Upper lobe of right lung (tissue), 1 donor: ENCODE measurements around the gene MRLN. TPM values are rescaled to one million over a fixed set of nuclear protein-coding genes. Genes with fewer than 3 reads are reported as not detected.

Source experiments
- ATAC-seq: fragments of 200-7000 bp; cut with Tn5 transposase; one replicate; pipeline ENCODE4 v1.9.1; 2020; ENCODE audit warnings: mild to moderate bottlenecking, moderate library complexity
- DNase-seq: peaks from one replicate; pipeline ENCODE4 v3.0.0-alpha.2; 2020
- H3K27ac ChIP-seq: fragments of 200-600 bp; one replicate; pipeline ENCODE4 v1.8.0; 2022
- H3K27me3 ChIP-seq: fragments of 200-600 bp; one replicate; pipeline ENCODE4 v1.8.0; 2022; ENCODE audit warnings: mild to moderate bottlenecking
- H3K36me3 ChIP-seq: fragments of 200-600 bp; one replicate; pipeline ENCODE4 v1.8.0; 2022
- H3K4me1 ChIP-seq: fragments of 200-600 bp; one replicate; pipeline ENCODE4 v1.8.0; 2022
- H3K4me3 ChIP-seq: fragments of 200-600 bp; one replicate; pipeline ENCODE4 v1.8.0; 2022; ENCODE audit warnings: mild to moderate bottlenecking
- H3K9me3 ChIP-seq: fragments of 200-600 bp; one replicate; pipeline ENCODE4 v1.8.0; 2022
- intact Hi-C: fragments of 100-400 bp; cut with DNase I; formaldehyde crosslinking; loops from one replicate; pipeline ENCODE4 v1.11.0; 2022
- total RNA-seq: library from RNA; stranded (reverse); fragmentation: NEBNext Ultra II Directional; extraction: Animal tissue kit (Norgen Biotek cat#: 25700); gene quantifications from one replicate; pipeline ENCODE4 v1.2.1, GENCODE V29; 2021
- TF ChIP-seq, protein P1 (sequence below): fragments of 200-600 bp; IDR thresholded peaks from one replicate; pipeline ENCODE4 v1.8.0; 2022; ENCODE audit warnings: antibody characterized with exemption
- donor health status: DM: no; HTN: yes; CAD: no; lungs with severe emphysema.

MRLN gene
- total RNA-seq, 1 donor from 2014 or later, result not detected

DNA sequence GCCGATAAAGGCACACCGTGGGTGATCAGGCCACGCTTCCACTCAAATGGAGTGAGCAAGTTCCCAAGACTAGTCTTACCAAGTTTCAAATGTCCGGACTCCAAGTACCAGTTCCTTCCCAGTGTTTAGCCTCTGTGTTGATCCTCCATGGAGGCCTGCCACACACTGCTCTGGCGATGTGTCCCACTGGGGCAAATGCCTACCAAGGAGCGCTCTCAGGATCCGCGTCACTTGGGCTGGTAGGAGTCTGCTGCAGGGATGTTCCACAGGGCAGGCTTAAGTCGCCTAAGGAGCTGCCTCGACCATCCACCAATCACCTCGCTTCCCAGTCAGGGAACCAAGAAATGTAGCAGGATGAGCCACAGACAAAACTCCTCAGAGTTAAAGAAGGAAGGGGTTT is 17.4 kb upstream of the MRLN start:
- no peak overlapping the region for H3K27ac ChIP-seq
- TF ChIP-seq, protein P1, sequence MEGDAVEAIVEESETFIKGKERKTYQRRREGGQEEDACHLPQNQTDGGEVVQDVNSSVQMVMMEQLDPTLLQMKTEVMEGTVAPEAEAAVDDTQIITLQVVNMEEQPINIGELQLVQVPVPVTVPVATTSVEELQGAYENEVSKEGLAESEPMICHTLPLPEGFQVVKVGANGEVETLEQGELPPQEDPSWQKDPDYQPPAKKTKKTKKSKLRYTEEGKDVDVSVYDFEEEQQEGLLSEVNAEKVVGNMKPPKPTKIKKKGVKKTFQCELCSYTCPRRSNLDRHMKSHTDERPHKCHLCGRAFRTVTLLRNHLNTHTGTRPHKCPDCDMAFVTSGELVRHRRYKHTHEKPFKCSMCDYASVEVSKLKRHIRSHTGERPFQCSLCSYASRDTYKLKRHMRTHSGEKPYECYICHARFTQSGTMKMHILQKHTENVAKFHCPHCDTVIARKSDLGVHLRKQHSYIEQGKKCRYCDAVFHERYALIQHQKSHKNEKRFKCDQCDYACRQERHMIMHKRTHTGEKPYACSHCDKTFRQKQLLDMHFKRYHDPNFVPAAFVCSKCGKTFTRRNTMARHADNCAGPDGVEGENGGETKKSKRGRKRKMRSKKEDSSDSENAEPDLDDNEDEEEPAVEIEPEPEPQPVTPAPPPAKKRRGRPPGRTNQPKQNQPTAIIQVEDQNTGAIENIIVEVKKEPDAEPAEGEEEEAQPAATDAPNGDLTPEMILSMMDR, result no peak
- no peak for DNase-seq
- no peaks in the 10 kb centered on the region for H3K27me3 ChIP-seq
- no peaks in the 10 kb centered on the region for H3K9me3 ChIP-seq
- no peaks in the 10 kb centered on the region for H3K36me3 ChIP-seq
- no peak overlapping the region for H3K4me3 ChIP-seq
- intact Hi-C loops, result no loop called here
- no peaks in the 10 kb centered on the region for H3K4me1 ChIP-seq
- ATAC-seq, result no peak

DNA sequence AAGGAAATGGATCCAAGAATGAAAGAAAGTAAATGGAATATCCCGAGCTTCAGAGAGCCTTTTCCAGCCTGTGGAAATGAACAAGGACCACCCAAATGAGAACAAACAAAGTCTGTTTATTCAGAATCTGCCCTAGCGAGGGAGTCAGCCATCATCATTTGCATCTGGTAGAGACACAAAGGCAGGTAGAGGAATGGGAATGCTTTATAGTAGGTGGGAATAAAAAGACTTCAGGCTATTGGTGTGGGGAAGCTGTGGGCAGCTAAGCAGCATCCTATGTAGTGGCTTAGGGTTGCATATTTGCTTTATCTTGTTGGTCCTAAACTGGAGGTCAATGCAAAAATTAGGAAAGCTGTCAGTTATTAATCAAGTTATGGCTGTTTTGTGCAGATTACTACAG is 9.2 kb upstream of the MRLN start:
- DNase-seq (no peak), ATAC-seq (no peak)
- no peaks in the 10 kb centered on the region for H3K27me3 ChIP-seq
- intact Hi-C loops, result no loop called here
- no peaks in the 10 kb centered on the region for H3K9me3 ChIP-seq
- H3K27ac ChIP-seq, result no peak overlapping the region
- H3K36me3 ChIP-seq, result no peaks in the 10 kb centered on the region
- TF ChIP-seq, protein P1, result no peak
- H3K4me1 ChIP-seq, result no peaks in the 10 kb centered on the region
- H3K4me3 ChIP-seq, result no peak overlapping the region

- TF ChIP-seq, protein P1, result no peak
- Histone ChIP-seq H3K9me3 (no peaks in the 10 kb centered on the region), H3K27ac (no peak overlapping the region), H3K27me3 (no peaks in the 10 kb centered on the region), H3K4me3 (no peak overlapping the region), H3K4me1 (no peaks in the 10 kb centered on the region), H3K36me3 (no peaks in the 10 kb centered on the region)
- no peak for ATAC-seq
- no peak for DNase-seq
- intact Hi-C loops, result no loop called here
Observed at GRCh38 chr10:59757966-59758365, 4.7 kb upstream of the MRLN start.

DNA sequence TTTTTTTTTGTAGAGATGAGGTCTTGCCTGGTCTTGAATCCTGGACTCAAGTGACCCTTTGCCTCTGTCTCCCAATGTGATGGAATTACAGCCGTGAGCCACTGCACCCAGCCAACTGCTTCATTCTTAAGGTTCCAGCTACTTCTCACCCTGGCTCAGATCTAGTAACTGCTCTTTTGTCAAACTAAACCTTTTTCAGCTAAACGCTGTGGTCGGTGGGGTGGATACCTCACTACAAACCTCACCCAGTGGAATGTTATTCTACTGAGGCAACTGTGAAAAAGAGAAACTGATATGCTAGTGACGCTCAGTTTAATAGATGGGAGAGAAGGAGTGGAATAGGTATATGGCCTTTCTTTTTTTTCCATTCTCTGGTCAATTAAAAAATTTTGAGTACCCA is 1.7 kb upstream of the MRLN start:
- TF ChIP-seq, protein P1, result no peak
- Histone ChIP-seq H3K4me3 (no peak overlapping the region), H3K27ac (no peak overlapping the region), H3K36me3 (no peaks in the 10 kb centered on the region), H3K4me1 (no peaks in the 10 kb centered on the region), H3K27me3 (no peaks in the 10 kb centered on the region), H3K9me3 (no peaks in the 10 kb centered on the region)
- no peak for ATAC-seq
- no peak for DNase-seq
- intact Hi-C loops, result no loop called here

DNA sequence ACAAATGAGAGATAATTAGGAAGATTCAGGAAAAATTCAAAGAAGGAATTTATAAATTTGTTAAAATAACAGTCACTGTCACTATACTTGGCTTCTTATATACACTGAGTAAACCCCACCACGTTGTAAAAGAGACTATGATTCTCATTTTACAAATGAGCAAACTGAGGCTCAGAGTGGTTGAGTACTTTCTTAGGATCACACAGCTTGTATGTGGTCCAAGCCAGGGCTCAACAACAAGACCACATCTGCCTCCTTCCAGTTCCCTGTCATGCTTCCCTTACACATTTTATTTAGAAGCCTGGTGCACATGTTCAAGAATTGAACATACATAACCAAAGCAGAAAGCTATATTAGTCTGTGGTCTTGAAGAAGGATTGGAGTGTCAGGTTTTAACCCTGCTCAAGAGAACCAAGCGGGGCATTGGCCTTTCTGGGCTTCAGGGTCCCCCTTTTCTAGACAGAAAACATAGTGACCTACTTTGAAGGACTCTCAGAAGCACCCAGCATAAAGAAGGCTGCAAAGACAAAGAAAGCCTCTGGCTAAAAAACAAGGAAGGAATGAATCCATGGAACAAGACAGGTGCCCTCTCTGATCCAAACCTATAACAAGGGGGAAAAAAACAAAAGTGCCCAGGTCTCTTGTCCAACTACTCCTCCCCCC is 846 bp downstream of the MRLN start:
- no peaks in the 10 kb centered on the region for H3K36me3 ChIP-seq
- TF ChIP-seq, protein P1, result no peak
- H3K4me1 ChIP-seq, result no peaks in the 10 kb centered on the region
- DNase-seq, result no peak
- ATAC-seq, result no peak
- intact Hi-C loops, result no loop called here
- no peak overlapping the region for H3K27ac ChIP-seq
- H3K27me3 ChIP-seq, result no peaks in the 10 kb centered on the region
- H3K4me3 ChIP-seq, result no peak overlapping the region
- no peaks in the 10 kb centered on the region for H3K9me3 ChIP-seq
